ENCODE data around the gene SSBP2. TPM values are rescaled to one million over a fixed set of nuclear protein-coding genes. Genes with fewer than 3 reads are reported as not detected.

SSBP2 gene
- total RNA-seq, 1 donor from 2014 or later: 85.8 TPM

DNA sequence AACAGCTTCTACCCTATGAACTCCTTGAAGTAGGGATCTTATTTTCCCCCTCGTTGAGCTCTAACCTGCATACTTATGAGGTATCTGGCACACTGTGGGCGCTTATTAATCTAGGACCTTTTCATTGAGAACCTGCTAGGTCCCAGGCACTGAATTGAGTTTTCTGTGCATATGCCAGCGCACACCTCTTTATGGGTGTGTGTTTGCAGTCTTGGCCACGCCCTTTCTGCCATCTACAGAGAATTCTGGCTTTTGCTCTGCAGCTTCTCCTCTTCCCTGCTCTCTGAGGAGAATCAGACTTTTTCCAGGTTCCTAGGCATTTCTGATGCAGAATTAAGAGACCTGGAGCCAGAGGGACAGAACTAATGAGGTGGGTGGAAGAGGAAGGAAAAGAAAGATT lies 25.4 kb upstream of the SSBP2 start:
- Mint-ChIP-seq H3K27me3 (ENCODE audit: low read depth) (no peaks in the 10 kb centered on the region), H3K9me3 (peaks cover 14% of the 10 kb centered on the region), H3K27ac (no peak overlapping the region), H3K4me3 (no peak overlapping the region), H3K36me3 (no peaks in the 10 kb centered on the region), H3K4me1 (peaks cover 22% of the 10 kb centered on the region)
- TF ChIP-seq, protein P1, sequence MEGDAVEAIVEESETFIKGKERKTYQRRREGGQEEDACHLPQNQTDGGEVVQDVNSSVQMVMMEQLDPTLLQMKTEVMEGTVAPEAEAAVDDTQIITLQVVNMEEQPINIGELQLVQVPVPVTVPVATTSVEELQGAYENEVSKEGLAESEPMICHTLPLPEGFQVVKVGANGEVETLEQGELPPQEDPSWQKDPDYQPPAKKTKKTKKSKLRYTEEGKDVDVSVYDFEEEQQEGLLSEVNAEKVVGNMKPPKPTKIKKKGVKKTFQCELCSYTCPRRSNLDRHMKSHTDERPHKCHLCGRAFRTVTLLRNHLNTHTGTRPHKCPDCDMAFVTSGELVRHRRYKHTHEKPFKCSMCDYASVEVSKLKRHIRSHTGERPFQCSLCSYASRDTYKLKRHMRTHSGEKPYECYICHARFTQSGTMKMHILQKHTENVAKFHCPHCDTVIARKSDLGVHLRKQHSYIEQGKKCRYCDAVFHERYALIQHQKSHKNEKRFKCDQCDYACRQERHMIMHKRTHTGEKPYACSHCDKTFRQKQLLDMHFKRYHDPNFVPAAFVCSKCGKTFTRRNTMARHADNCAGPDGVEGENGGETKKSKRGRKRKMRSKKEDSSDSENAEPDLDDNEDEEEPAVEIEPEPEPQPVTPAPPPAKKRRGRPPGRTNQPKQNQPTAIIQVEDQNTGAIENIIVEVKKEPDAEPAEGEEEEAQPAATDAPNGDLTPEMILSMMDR (IDR thresholded peaks at IDR 0.05; ENCODE audit: unreplicated experiment): no peak
- no peak for DNase-seq (ENCODE audit: low spot score in 2 of 2, unreplicated experiment in 2 of 2)

DNA sequence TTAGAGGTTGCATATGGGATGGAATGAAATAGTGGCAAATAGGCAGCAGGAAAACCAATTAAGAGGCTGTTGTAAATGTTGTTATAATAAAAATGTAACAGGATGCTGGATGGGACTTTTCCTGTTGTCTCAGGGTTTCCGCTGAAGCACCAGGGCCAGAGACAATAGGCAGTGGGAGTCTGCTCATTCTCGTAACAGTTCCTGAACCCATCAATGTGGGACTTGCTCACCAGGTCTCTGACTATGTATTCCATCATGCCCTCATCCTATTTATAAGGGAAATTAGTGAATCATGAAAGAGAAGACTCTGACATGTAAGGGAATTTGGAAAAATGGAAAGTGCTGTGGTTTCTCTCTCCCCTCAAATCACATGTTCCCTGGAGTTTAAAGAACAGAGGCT lies 23.5 kb upstream of the SSBP2 start:
- H3K4me1 Mint-ChIP-seq: peaks cover 18% of the 10 kb centered on the region
- no peak overlapping the region for H3K27ac Mint-ChIP-seq
- H3K27me3 Mint-ChIP-seq (ENCODE audit: low read depth): no peaks in the 10 kb centered on the region
- TF ChIP-seq, protein P1 (IDR thresholded peaks at IDR 0.05; ENCODE audit: unreplicated experiment): no peak
- H3K4me3 Mint-ChIP-seq: no peak overlapping the region
- H3K36me3 Mint-ChIP-seq: no peaks in the 10 kb centered on the region
- peaks cover 18% of the 10 kb centered on the region for H3K9me3 Mint-ChIP-seq
- DNase-seq (ENCODE audit: low spot score in 2 of 2, unreplicated experiment in 2 of 2): no peak

DNA sequence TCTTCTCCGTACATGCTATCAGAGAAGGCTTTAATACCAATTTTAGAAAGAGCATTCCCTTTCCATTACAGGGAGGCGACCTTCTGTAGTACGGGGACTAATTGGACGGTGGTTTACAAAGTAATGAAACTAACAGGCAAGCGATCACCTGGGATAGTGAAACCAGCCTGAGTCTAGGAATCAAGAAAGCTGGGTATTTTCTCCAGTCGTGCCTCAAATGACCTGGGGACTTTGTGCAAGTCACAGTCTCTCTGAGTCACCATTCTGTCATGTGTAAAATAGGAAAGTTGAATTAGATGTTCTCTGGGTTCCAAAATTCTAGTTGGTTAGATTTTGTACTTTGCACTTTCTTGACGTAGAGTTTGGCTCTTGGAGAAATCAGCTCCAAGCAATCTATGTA lies 22.7 kb upstream of the SSBP2 start:
- Mint-ChIP-seq H3K4me1 (peaks cover 13% of the 10 kb centered on the region), H3K27me3 (ENCODE audit: low read depth) (no peaks in the 10 kb centered on the region), H3K27ac (no peak overlapping the region), H3K4me3 (no peak overlapping the region), H3K36me3 (no peaks in the 10 kb centered on the region), H3K9me3 (peaks cover 18% of the 10 kb centered on the region)
- TF ChIP-seq, protein P1 (IDR thresholded peaks at IDR 0.05; ENCODE audit: unreplicated experiment): no peak
- DNase-seq (ENCODE audit: low spot score in 2 of 2, unreplicated experiment in 2 of 2): no peak

DNA sequence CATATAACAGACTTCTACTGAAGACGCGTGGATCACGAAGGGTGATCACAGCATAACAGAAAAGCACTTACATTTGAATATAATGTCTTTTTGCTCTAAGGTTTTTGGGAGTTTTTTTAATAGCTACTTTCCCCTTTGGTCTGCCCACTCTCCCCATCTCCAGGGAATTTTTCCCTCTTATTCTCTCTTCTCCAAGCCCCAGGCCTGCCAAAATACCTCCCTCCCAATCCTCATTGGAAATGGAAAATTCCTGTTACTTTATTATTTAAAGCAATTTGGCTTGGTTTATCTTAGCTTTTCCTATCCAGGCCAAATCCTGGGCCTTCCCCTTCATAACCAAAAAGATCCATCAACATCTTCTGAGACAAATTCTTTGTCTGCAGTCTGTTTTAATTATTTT lies 22.3 kb upstream of the SSBP2 start:
- H3K36me3 Mint-ChIP-seq: no peaks in the 10 kb centered on the region
- peaks cover 18% of the 10 kb centered on the region for H3K9me3 Mint-ChIP-seq
- TF ChIP-seq, protein P1 (IDR thresholded peaks at IDR 0.05; ENCODE audit: unreplicated experiment): no peak
- no peak overlapping the region for H3K27ac Mint-ChIP-seq
- peaks cover 8% of the 10 kb centered on the region for H3K4me1 Mint-ChIP-seq
- no peaks in the 10 kb centered on the region for H3K27me3 Mint-ChIP-seq (ENCODE audit: low read depth)
- no peak for DNase-seq (ENCODE audit: low spot score in 2 of 2, unreplicated experiment in 2 of 2)
- H3K4me3 Mint-ChIP-seq: no peak overlapping the region

DNA sequence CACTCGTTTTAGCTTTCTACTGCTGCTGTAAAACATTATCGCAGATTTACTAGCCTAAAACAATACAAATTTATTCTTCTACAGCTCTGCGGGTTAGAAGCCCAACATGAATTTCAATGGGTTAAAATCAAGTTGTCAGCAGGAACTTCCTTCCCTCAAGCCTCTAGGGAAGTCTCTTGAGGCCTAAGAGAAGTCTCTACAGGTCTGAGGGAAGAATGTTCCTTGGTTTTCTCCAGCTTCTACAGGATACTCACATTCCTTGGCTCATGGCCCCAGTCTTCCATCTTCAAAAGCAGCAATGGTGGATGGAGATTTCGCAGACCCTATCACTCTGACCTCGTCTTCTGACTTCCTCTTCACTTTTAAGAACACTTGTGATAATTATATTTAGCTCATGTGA lies 21.6 kb upstream of the SSBP2 start:
- DNase-seq (ENCODE audit: low spot score in 2 of 2, unreplicated experiment in 2 of 2): no peak
- Mint-ChIP-seq H3K36me3 (no peaks in the 10 kb centered on the region), H3K27me3 (ENCODE audit: low read depth) (no peaks in the 10 kb centered on the region), H3K4me1 (peaks cover 12% of the 10 kb centered on the region), H3K27ac (no peak overlapping the region), H3K9me3 (peaks cover 18% of the 10 kb centered on the region), H3K4me3 (no peak overlapping the region)
- TF ChIP-seq, protein P1 (IDR thresholded peaks at IDR 0.05; ENCODE audit: unreplicated experiment): no peak

DNA sequence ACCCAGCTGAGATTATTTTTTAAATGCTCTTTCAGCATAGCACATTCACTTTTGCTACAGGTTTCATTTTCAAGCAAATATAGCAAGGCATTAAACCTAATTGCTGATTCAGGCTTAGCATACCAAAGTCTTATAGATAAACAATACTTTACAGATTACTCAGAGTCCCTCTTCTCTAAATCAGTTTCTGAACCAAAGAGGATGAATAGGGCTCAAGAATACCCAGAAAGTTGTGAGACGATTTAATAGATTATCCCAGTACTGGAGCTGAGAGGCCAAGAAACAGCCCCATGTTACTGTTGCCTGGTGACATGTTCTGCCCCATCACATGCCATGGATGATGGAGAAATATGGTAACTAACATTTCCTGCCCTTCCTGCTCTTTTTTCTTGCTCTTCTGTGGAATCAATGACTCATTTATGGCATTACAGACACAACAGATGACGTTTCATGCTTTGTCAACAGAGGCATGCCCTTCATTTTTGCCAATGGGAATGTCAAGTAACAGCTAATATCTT lies 18.1 kb upstream of the SSBP2 start:
- Mint-ChIP-seq H3K36me3 (no peaks in the 10 kb centered on the region), H3K9me3 (peaks cover 18% of the 10 kb centered on the region), H3K4me3 (no peak overlapping the region), H3K27ac (peak overlapping the region; percentile 26), H3K27me3 (ENCODE audit: low read depth) (no peaks in the 10 kb centered on the region), H3K4me1 (peaks cover 16% of the 10 kb centered on the region)
- TF ChIP-seq, protein P1 (IDR thresholded peaks at IDR 0.05; ENCODE audit: unreplicated experiment): no peak
- no peak for DNase-seq (ENCODE audit: low spot score in 2 of 2, unreplicated experiment in 2 of 2)

Data from mesothelial cell of epicardium (in vitro differentiated cells).